A673 (cell line): ENCODE results near the gene OTOP1. TPM values are rescaled to one million over a fixed set of nuclear protein-coding genes. Genes with fewer than 3 reads are reported as not detected.
"Not testable (repeated sequence)": the region's sequence is repeated elsewhere in the genome, so short reads cannot be mapped to it uniquely, and the experiment has no call there.

Experiments used
- BruUV-seq: library from RNA; stranded (reverse); fragments of 400-500 nt; replicated peaks from 2 replicates; lab custom pipeline; 2021; lab: Mats Ljungman, UMichigan
- CTCF ChIA-PET: fragments of 300-600 bp; sonication (Branson Sonifier 250); formaldehyde crosslinking; loops from one replicate; lab custom pipeline; 2022; ENCODE audit warnings: antibody characterized with exemption; lab: Charles Lee
- POLR2A ChIA-PET: fragments of 300-600 bp; sonication (Branson Sonifier 250); formaldehyde crosslinking; loops from one replicate; lab custom pipeline; 2022; ENCODE audit warnings: antibody characterized with exemption; ENCODE audit not compliant: low non-redundant PET; lab: Charles Lee
- DNase-seq: peaks from one replicate; pipeline ENCODE4 v3.0.0-alpha.2; 2015; ENCODE audit warnings: low spot score
- H3K27ac ChIP-seq: fragments of 200-600 bp; sonication (generic); 2 replicates; pipeline ENCODE4 v1.5.1; 2016; ENCODE audit warnings: mixed run types, low read depth, mild to moderate bottlenecking, mixed read lengths, antibody characterized with exemption, low read length; ENCODE audit not compliant: poor library complexity, severe bottlenecking
- H3K27me3 ChIP-seq: fragments of 200-600 bp; sonication (generic); replicated peaks from 2 replicates; pipeline ENCODE4 v1.6.1; 2017; ENCODE audit warnings: mixed run types, low read depth, mild to moderate bottlenecking, mixed read lengths, antibody characterized with exemption, low read length; ENCODE audit not compliant: insufficient read depth, poor library complexity
- H3K36me3 ChIP-seq: fragments of 200-600 bp; sonication (generic); 2 replicates; pipeline ENCODE4 v1.6.1; 2016; ENCODE audit warnings: mixed run types, mild to moderate bottlenecking, mixed read lengths, antibody characterized with exemption, low read length; ENCODE audit not compliant: insufficient read depth, poor library complexity, severe bottlenecking
- H3K4me1 ChIP-seq: fragments of 200-600 bp; sonication (generic); 2 replicates; pipeline ENCODE4 v1.6.1; 2017; ENCODE audit warnings: mixed run types, mild to moderate bottlenecking, mixed read lengths, antibody characterized with exemption, low read length; ENCODE audit not compliant: insufficient read depth, poor library complexity, severe bottlenecking
- H3K4me3 ChIP-seq: fragments of 200-600 bp; sonication (generic); 2 replicates; pipeline ENCODE4 v1.5.1; 2016; ENCODE audit warnings: low read depth, mixed run types, mild to moderate bottlenecking, mixed read lengths, low read length; ENCODE audit not compliant: poor library complexity, severe bottlenecking
- H3K9me3 ChIP-seq: fragments of 200-600 bp; sonication (generic); 2 replicates; pipeline ENCODE4 v1.6.1; 2016; ENCODE audit warnings: mixed run types, low read depth, mild to moderate bottlenecking, mixed read lengths, antibody characterized with exemption, low read length; ENCODE audit not compliant: poor library complexity, severe bottlenecking
- EZH2 ChIP-seq: fragments of 200-600 bp; sonication (generic); IDR thresholded peaks from 2 replicates; pipeline ENCODE4 v1.6.1; 2017; ENCODE audit warnings: borderline replicate concordance, low read depth, mild to moderate bottlenecking, mixed read lengths, antibody characterized with exemption, low read length; ENCODE audit not compliant: poor library complexity, severe bottlenecking
- intact Hi-C: fragments of 100-400 bp; cut with micrococcal nuclease; formaldehyde crosslinking; loops from one replicate; pipeline ENCODE4 v1.10.0; 2022; ENCODE audit not compliant: unreplicated experiment
- total RNA-seq: library from RNA; stranded (reverse); gene quantifications from 2 replicates; pipeline ENCODE4 v1.2.3, GENCODE V29; 2021
- TF ChIP-seq, protein P1 (sequence below): fragments of 300-800, 200-600 bp; sonication (generic); conservative IDR thresholded peaks from 2 replicates; pipeline ENCODE4 v1.5.1; 2017; ENCODE audit warnings: low read depth, mild to moderate bottlenecking, antibody characterized with exemption, low read length, moderate library complexity, mixed read lengths

OTOP1 gene
- total RNA-seq, 1 experiment from 2014 or later = not detected

DNA sequence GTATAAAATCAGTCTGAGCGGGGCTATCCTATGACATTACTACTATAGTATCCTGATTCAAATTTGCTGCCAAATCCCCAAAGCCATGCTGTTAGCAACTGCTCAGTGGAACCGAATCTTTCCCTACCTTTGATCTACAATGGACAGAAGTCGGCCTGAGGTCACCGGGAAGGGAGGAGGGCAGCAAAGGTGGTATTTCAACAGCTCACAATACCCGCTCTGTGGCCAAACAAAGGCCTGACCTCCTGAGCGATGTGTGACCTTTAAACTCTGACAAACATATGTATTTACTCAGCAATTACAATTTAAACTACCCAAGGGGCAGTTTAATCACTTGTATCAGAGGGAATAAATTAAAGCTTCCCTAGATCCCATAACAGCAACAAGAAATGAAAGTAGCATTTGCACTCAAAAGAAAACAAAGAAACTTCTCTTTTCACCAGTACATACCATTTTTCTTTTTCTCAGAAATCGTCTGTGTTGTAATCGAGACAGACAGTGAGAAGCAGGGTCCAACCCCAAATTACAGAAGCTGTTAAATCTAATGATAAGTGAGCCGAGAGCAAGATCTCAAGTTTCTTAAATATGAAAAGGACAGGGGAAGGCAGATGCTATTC is 32.9 kb upstream of the OTOP1 start:
- CTCF ChIA-PET = interaction anchor here (0.9 kb wide), 1 partner anchor 77 kb away, joined by 3 read pairs; no protein-coding TSS in a partner anchor
- H3K36me3 ChIP-seq = no peaks in the 10 kb centered on the region
- no peaks in the 10 kb centered on the region for H3K27me3 ChIP-seq
- no peak overlapping the region for H3K27ac ChIP-seq
- intact Hi-C loops = loop anchor here (10.0 kb wide), 1 partner anchor 175 kb away; no protein-coding TSS in a partner anchor
- no peaks in the 10 kb centered on the region for H3K4me1 ChIP-seq
- BruUV-seq = no TSS peak
- DNase-seq = no peak
- no peaks in the 10 kb centered on the region for H3K9me3 ChIP-seq
- H3K4me3 ChIP-seq = no peak overlapping the region
- POLR2A ChIA-PET = no interaction called here
- TF ChIP-seq, protein P1, sequence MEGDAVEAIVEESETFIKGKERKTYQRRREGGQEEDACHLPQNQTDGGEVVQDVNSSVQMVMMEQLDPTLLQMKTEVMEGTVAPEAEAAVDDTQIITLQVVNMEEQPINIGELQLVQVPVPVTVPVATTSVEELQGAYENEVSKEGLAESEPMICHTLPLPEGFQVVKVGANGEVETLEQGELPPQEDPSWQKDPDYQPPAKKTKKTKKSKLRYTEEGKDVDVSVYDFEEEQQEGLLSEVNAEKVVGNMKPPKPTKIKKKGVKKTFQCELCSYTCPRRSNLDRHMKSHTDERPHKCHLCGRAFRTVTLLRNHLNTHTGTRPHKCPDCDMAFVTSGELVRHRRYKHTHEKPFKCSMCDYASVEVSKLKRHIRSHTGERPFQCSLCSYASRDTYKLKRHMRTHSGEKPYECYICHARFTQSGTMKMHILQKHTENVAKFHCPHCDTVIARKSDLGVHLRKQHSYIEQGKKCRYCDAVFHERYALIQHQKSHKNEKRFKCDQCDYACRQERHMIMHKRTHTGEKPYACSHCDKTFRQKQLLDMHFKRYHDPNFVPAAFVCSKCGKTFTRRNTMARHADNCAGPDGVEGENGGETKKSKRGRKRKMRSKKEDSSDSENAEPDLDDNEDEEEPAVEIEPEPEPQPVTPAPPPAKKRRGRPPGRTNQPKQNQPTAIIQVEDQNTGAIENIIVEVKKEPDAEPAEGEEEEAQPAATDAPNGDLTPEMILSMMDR = no peak
- TF ChIP-seq EZH2 = no peak

DNA sequence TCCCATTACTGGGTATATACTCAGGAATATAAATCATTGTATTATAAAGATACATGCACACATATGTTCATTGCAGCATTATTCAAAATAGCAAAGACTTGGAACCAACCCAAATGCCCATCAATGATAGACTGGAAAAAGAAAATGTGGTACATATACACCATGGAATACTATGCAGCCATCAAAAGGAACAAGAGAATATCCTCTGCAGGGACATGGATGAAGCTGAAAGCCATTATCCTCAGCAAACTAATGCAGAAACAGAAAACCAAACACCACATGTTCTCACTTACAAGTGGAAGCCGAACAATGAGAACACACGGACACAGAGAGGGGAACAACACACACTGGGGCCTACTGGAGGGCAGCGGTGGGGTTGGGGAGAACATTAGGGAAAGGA is 31.0 kb upstream of the OTOP1 start:
- CTCF ChIA-PET, H3K27me3 ChIP-seq, H3K4me1 ChIP-seq, POLR2A ChIA-PET, H3K36me3 ChIP-seq, DNase-seq, H3K4me3 ChIP-seq, BruUV-seq, H3K27ac ChIP-seq, H3K9me3 ChIP-seq: not testable (repeated sequence)
- intact Hi-C loops = loop anchor here (10.0 kb wide), 1 partner anchor 177 kb away; no protein-coding TSS in a partner anchor

DNA sequence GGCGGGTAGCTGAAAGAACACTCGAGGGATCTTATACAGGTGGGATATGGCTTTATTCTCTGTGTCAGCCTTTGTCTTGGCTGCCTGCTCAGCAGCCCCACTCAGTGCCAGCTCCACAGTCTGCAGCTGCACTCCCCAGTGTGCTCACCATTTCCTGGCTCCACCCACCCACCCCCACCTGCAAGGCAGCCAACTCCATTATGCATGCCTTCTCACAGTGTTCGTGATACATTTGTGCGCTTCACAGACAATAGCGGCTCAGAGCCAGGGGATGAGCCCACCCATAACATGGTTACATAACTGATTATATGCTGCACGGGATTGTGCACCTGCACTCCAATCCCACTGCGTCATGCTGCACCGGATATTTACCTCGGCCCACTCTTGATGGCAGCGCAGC is 30.1 kb upstream of the OTOP1 start:
- TF ChIP-seq EZH2 = no peak
- TF ChIP-seq, protein P1 = no peak
- Histone ChIP-seq H3K4me3 (no peak overlapping the region), H3K27ac (no peak overlapping the region), H3K9me3 (no peaks in the 10 kb centered on the region), H3K4me1 (no peaks in the 10 kb centered on the region), H3K27me3 (no peaks in the 10 kb centered on the region), H3K36me3 (no peaks in the 10 kb centered on the region)
- POLR2A ChIA-PET = no interaction called here
- CTCF ChIA-PET = no interaction called here
- DNase-seq = peak; percentile 17
- no TSS peak for BruUV-seq
- intact Hi-C loops = loop anchor here (10.0 kb wide), 1 partner anchor 178 kb away; no protein-coding TSS in a partner anchor

DNA sequence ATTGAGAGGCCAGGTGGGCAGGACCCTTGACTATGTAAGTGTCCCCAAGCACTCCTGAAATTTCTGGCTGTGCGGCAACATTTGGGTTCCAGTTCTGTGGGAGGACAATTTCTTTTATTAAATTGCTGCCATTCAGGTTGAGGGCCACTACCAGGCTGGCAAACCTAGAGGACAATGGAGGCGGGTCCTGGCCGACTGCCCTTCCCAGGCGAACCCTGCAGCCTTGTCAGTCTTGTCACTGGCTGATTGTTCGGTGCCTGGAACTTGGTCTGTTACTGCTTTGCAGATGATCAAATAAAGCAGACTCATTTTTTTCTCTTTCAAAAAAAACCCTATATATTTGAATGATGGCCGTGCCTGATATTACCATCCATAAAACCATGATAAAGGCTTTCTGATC is 27.9 kb upstream of the OTOP1 start:
- Histone ChIP-seq H3K4me3 (no peak overlapping the region), H3K36me3 (no peaks in the 10 kb centered on the region), H3K27me3 (no peaks in the 10 kb centered on the region), H3K9me3 (no peaks in the 10 kb centered on the region), H3K27ac (no peak overlapping the region), H3K4me1 (no peaks in the 10 kb centered on the region)
- CTCF ChIA-PET = no interaction called here
- DNase-seq = no peak
- TF ChIP-seq EZH2 = no peak
- TF ChIP-seq, protein P1 = no peak
- POLR2A ChIA-PET = no interaction called here
- no TSS peak for BruUV-seq
- intact Hi-C loops = loop anchor here (10.0 kb wide), 1 partner anchor 180 kb away; no protein-coding TSS in a partner anchor
